Measurements from ENCODE around the gene DTX4. TPM values are rescaled to one million over a fixed set of nuclear protein-coding genes. Genes with fewer than 3 reads are reported as not detected.

Gene DTX4
- total and polyA plus RNA-seq, 2 of the 4 experiments (the other 2 are of a cell fraction): 2.7 to 3.0 TPM

- H3K4me1 ChIP-seq (ENCODE audit: control insufficient read depth, insufficient read depth, low read length): no peaks in the 10 kb centered on the region
- H3K79me1 ChIP-seq (ENCODE audit: low read depth in 1 of 2, low read length in 2 of 2): peaks cover 2 to 4% of the 10 kb centered on the region in 2 experiments; a peak in 2 of 4 replicates
- no peak overlapping the region for H2BK5ac ChIP-seq (ENCODE audit: low read depth, low read length, poor library complexity, severe bottlenecking)
- no peak overlapping the region for H3K4me3 ChIP-seq (ENCODE audit: insufficient read depth, low read depth, low read length)
- H3K23ac ChIP-seq (ENCODE audit: low read depth, low read length): no peak overlapping the region
- H2AFZ ChIP-seq (replicated peaks; ENCODE audit: low read length, poor library complexity): no peak overlapping the region
- no peak overlapping the region for H4K91ac ChIP-seq (ENCODE audit: insufficient read depth, low read depth, low read length)
- no CpG with 5 or more reads among the region's 3 CpGs for WGBS, 2 experiments (ENCODE audit: extremely low coverage in 2 of 2, insufficient read length in 1 of 2)
- dilution Hi-C loops (cut with HindIII; ENCODE audit: low sequenced_read_pairs, unreplicated experiment): no loop called here
- no peak overlapping the region for H4K5ac ChIP-seq (ENCODE audit: low read depth, low read length)
- H2AK5ac ChIP-seq (ENCODE audit: low read depth, low read length): no peak overlapping the region
- H3K9me1 ChIP-seq (ENCODE audit: insufficient read depth, low read length): no peaks in the 10 kb centered on the region
- TF ChIP-seq RAD21 (IDR thresholded peaks at IDR 0.05; ENCODE audit: low read length) (no peak), MAFK (IDR thresholded peaks at IDR 0.05; ENCODE audit: low read depth, low read length) (0 out of 2 replicates have a peak, but pooled peaks have one; percentile 30)
- no peak overlapping the region for H2BK120ac ChIP-seq (ENCODE audit: low read depth, low read length)
- peaks cover 7% of the 10 kb centered on the region for H3K27me3 ChIP-seq (ENCODE audit: control insufficient read depth, insufficient read depth, low read length)
- H4K8ac ChIP-seq (ENCODE audit: low read depth in 2 of 2, low read length in 2 of 2): no peak overlapping the region
- in situ Hi-C loops (cut with MboI; ENCODE audit: low sequenced_read_pairs): loop anchor here (10.0 kb wide), 1 partner anchor 253 kb away; no protein-coding TSS in a partner anchor
- H3K9ac ChIP-seq (ENCODE audit: low read depth, low read length): no peak overlapping the region
- ChIA-PET POLR2A (ENCODE audit: unreplicated experiment) (no interaction called here), CTCF (interaction anchor here (1.4 to 1.8 kb wide), 5 partner anchors 14 to 99 kb away, joined by 5 to 13 read pairs (median 9); partner anchors contain the start of genes DTX4 and FAM111A)
- H3K4ac ChIP-seq (ENCODE audit: low read depth, low read length): no peak overlapping the region
- no peak overlapping the region for H3K27ac ChIP-seq (ENCODE audit: insufficient read depth, low read length)
- no peak overlapping the region for H2BK15ac ChIP-seq (ENCODE audit: low read depth, low read length)
- no peak overlapping the region for H3K14ac ChIP-seq (replicated peaks; ENCODE audit: low read depth, low read length)
- H2AK9ac ChIP-seq (replicated peaks; ENCODE audit: low read depth, low read length, poor library complexity): no peak overlapping the region
- H3K18ac ChIP-seq (ENCODE audit: low read depth, low read length): no peak overlapping the region
- intact Hi-C loops (cut with micrococcal nuclease): loop anchor here (5.0 kb wide), 2 partner anchors 480 to 505 kb away; no protein-coding TSS in a partner anchor
- H3K9me3 ChIP-seq (ENCODE audit: control insufficient read depth, insufficient read depth, low read length): no peaks in the 10 kb centered on the region
- ATAC-seq (ENCODE audit: low read depth) (no peak), DNase-seq (no peak)
- no peak overlapping the region for H3K56ac ChIP-seq (ENCODE audit: extremely low read depth, insufficient read depth, low read length)
- BruUV-seq (replicated peaks): no TSS peak
- no peak overlapping the region for H2BK20ac ChIP-seq (ENCODE audit: low read depth, low read length)
- no peak overlapping the region for H3K4me2 ChIP-seq (ENCODE audit: low read depth, low read length)
- H3K36me3 ChIP-seq (ENCODE audit: control insufficient read depth, insufficient read depth, low read length): no peaks in the 10 kb centered on the region; the same call in 1 of the 2 replicates
- H4K20me1 ChIP-seq (ENCODE audit: insufficient read depth, low read length): no peaks in the 10 kb centered on the region
Measured at GRCh38 chr11:59157433-59157832, 14.5 kb upstream of the DTX4 start.
